Astrocyte of the hippocampus (primary cell): ENCODE data around the gene GIT2.

Source experiments
- DNase-seq: peaks from one replicate; pipeline ENCODE4 v3.0.0; 2011; ENCODE audit warnings: low read depth, low spot score

Gene GIT2

DNA sequence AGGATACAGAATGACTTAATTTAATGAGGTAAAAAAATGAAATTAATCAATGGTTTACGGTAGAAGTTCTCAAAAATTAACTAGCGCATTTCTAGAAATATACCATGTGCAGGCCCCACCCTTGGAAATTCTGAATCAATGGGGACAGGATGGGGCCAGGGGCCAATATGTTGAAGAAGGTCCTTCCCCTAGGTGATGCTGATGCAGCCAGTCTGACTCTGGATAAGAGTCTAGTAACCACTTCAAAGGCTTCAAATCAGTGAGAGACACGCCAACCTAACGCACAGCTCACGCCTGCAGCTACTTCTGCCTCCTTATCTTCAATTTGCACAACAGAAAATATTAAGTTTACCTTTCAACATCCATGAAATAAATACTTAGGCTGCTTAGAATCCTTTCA, 14.9 kb downstream of the GIT2 start:
- DNase-seq = no peak

DNA sequence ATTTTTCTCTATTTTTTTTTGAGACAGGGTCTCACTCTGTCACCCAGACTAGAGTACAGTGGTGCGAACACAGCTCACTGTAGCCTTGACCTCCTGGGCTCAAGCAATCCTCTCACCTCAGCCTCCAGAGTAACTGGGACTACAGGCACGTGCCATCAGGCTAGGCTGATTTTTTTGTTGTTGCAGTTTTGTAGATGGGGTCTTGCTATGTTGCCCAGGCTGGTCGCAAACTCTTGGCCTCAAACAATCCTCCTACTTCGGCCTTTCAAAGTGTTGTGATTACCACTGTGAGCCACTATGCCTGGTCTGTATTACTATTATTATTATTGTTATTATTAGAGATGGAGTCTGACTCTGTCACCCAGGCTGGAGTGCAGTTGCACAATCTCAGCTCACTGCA, 23.3 kb downstream of the GIT2 start:
- DNase-seq = no peak

DNA sequence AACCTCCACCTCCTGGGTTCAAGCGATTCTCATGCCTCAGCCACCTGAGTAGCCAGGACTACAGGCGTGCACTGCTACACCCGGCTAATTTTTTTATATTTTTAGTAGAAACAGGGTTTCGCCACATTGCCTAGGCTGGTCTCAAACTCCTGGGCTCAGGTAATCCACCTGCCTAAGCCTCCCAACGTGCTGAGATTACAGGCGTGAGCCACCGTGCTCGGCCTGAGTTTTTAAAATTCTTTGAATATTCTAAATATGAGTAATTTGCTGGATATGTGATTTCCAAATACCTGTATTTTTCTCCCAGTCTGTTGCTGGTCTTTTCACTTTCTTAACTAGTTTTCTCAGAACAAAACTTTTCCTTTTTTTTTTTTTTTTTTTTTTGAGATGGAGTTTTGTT, 27.4 kb downstream of the GIT2 start:
- DNase-seq = no peak

DNA sequence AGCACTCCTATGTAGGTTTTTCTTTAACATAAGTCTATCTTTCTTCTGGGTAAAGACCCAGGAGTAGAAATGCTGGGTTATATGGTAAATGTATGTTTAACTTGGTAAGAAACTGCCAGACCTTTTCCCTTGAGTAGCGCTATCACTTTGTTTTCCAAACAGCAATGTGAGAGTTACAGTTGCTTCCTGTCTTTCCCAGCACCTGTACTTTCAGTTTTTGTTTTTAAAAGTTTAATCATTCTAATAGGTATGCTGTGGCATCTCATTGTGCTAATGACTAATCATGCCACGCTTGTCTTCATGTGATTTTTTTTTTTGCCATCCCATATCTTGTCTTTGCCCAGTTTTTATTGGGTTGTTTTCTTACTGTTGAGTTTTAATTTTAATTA, 28.1 kb downstream of the GIT2 start:
- DNase-seq = no peak

GRCh38 chr12:109967383-109968031, 28.7 kb downstream of the GIT2 start:
- DNase-seq = no peak

DNA sequence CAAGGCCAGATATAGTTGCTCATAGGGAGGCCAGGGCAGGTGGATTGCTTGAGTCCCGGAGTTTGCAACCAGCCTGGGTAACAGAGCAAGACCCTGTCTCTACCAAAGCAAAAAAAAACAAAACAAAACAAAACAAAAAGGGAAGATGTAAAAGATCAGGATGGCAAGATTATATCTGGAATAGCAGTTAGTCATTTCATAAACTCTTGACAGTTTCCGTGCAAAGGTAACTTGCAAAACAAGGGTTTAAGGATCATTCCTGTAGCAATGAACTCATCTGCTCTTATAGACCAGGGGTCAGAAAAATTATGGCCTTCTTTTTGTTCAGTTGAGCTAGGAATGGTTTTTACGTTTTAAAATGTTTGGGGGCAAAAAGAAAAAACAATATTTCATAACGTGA, 29.6 kb downstream of the GIT2 start:
- no peak for DNase-seq

DNA sequence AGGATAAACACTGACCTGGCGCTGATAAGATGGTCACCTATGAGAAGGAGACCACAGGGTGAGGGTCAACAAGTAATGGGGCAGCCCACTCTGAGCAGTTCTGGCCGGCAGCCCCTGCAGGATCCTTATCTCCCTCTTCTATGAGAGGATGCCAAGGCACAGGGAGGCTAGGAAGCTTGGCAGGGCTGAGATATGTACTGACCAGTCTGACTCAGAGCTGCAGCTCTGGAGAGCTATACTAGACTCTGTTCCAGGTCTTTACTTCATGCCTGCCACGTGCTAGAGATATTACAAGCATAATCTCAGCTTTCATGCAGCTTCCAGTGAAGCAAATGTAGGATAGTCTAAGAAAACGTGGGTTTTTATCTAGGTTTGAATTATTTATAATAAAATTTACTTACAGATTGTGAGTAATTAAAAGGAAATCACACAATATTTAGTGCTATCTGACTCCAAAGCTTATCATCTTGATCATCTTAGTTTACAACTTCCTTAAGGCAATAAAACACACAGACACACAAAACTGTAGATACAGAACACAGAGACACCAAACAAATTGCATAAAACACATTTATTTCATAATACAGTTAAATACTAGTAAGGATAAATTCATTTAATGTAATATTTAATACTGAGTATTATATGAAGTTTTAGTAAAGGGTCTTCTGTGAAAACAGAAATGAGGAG, 32.3 kb downstream of the GIT2 start:
- DNase-seq = peak; percentile 63

- DNase-seq = no peak
Observed at GRCh38 chr12:109963330-109963729, 32.8 kb downstream of the GIT2 start.

DNA sequence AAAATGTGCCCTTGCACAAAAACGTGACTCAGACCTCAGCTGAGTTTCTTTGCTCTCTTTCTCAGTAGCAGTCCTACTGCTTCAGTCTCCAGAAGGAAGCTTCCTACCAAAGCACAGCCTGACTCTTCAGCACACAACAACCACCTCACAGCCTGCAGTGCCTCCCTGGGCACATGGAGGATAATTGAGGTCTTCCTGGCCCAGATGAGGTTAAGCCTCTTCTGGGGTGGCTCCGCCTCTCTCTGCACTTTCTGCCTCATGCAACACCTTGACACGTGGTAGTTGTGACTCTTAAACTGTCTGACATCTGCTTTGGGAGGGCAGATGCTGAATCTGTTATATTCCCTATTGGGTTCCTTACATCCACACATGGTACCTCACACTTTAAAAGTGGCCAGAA, 33.8 kb downstream of the GIT2 start:
- DNase-seq = no peak

GRCh38 chr12:109961612-109962011, 34.6 kb downstream of the GIT2 start:
- no peak for DNase-seq

DNA sequence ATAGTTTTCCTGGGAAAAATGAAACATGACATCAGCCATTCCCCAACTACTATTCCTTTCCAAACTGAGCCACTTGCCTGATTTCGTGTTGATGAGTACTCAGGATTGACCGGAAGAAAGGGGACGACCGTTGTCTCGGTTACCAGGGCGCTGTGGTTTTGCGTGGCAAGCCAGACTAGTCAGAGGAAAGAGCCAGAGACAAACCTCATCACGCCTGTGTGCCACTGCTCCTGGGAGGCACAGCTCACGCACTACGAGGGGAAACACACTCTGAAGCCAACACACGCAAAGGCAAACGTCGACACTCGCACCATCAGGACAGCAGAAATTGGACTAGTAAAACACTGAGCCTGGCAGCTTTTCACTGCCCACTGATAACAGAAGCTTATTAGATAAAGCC, 35.0 kb downstream of the GIT2 start:
- peak; percentile 68 for DNase-seq

GRCh38 chr12:109959411-109960093, 36.6 kb downstream of the GIT2 start:
- DNase-seq = no peak

DNA sequence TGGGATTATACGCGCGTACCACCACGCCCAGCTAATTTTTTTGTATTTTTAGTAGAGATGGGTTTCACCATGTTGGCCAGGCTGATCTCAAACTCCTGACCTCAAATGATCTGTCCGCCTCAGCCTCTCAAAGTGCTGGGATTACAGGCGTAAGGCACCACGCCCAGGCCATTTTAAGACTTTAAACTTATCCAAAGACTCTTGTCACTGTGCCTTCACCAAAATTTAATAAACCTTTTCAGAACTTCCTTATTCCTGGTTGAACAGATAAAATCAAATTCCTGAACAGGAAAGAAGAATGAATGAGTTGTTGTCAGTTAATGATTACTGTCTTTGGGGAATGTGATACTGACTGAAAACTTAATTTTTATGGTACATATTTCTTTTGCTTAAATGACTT, 37.8 kb downstream of the GIT2 start:
- no peak for DNase-seq

DNA sequence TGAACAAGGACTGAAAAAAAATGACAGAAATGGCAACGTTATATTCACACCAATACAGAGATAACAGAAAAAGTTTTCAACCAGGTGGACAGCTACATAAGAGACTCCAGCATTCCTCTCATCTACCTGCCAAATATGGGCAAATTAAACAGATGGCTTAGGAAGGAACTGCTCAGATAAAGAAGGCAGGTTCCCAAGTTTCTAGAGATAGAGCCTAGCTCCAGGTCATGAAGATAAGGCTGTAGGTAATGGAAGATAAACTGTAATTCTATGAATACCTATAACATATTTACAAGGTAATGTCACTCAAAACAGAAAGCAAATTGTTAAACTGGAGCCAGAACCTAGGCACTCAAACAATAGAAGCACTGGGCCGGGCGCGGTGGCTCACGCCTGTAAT, 42.5 kb downstream of the GIT2 start:
- DNase-seq = no peak

DNA sequence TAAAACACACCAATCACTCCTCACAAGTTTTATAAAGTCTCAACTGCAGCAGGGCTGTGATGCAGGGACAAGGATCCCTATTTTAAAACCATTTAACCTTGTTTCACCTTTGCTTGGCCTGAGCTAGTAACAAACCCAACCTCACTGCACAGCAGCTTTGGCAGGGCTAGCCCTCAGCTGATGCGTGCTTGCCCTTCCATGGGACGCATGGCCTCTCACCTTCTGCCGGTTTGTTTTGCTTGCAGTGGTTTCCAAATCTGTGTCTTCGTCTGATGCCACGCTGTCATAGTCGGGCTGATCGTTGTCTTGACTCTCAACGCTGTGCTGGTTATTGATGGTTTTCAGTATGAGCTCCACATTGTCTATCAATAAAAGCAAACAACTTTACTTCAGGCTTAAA, 43.3 kb downstream of the GIT2 start:
- no peak for DNase-seq

DNA sequence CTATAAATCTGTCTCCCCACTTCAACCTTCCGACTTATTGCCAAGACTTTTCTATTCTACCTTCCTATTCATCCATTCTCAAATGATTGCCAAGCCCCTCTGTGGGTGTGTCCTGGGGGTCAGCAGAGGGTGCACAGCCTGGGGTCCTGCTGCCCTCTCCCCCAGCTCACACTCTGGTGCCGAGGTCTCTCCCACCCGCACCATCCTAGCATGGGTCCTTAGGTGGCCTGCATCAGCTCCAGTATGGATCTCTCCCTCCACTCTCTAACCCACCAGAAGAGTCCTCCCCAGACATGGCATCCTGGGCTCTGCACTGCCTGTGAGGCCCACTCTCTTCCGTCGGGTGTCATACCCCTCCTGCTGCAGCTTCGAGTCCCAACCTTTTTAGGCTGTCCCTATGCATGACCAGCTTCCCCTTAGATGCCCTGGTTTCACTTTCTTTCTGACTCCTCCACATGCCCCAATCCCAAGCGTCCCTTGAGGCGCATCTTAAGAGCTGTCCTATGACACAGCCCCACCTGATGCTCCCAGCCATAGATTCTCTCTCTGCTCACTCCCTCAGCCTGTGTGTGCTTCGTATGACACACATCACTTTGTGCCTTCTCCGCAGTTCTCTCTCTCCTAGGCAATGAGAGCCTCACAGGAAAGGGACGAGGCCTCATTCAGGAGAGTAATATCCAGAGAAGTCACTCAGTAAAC, 43.9 kb downstream of the GIT2 start:
- no peak for DNase-seq

- peak; percentile 85 for DNase-seq
Observed at GRCh38 chr12:109951751-109952150, 44.4 kb downstream of the GIT2 start.

DNA sequence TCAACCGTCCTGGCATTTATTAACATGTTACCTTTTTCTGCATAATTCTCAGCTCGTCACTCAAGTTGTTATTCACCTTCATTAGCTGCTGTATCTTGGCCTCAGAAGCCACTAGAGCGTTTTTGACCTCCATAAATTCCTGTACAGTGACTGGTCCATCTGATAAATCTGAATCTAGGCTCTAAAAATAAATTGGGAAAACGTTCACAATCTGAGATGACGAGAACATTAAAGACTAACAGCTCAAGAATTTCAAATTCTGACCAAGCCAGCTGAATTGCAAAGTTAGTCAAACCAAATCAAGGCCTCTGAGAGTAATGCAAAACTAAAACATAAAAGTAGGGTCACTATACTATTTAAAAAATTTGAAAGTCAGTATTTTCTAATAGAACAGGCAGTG, 45.0 kb downstream of the GIT2 start:
- peak; percentile 88 for DNase-seq

DNA sequence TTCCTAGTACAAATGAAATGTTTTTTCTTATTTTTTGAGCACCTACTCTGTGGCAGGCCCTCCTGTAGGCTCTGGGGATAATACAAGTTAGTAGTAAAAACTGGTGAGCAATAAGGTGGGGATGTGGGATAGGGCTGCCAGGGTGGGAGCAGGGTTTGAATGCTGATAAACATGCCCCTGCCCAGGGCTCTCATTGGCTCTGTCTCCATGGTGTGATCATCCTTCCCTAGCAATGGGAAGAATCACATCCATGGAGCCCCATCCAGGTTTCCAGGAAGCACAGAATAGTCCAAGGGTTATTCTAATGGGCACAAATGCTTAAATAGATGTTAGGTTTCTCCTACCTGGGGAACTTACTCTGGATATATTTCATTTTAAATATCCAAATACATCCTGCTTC, 45.5 kb downstream of the GIT2 start:
- no peak for DNase-seq

GRCh38 chr12:109949089-109949488, 47.1 kb downstream of the GIT2 start:
- DNase-seq = peak; percentile 68

DNA sequence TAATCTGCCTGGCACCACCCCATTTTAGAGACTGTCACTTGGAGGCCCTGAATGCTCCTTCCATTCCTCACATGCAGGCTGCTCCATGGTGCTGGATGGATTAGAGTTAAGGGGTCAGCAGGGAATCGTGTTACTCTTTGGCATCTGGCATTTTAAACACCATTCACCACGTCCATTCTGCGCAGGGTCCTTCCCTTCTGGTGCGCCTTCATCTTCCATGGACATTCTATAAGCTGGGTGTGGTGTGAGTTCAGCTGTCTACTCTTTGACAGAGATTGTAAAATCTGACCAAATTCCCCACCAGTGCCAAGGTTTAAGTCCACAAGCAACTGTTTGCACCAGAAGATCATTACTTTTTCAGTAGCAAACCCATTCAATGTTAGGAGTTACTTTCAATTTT, 47.8 kb downstream of the GIT2 start:
- no peak for DNase-seq

DNA sequence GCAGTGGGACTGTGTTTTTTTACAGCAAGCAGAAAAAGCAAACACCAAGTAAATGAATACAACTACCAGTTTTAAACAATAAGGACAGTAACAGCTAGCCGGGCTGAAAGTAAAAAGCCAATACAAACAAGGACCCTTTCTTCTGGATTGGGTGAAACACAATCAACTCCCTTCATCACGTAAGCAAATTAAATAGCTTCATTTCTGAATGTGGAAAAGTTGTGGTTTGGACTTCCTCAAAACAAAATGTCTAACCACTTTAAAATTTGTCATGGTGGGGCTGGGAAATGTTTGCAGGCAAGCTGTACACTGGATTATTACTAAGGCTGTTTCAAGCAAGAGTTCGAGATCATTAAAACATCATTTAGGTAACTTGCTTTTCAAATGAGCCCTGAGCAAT, 48.6 kb downstream of the GIT2 start:
- peak; percentile 83 for DNase-seq

GRCh38 chr12:109946913-109947312, 49.3 kb downstream of the GIT2 start:
- no peak for DNase-seq
